ENCODE results near the gene DUSP6. TPM values are rescaled to one million over a fixed set of nuclear protein-coding genes. Genes with fewer than 3 reads are reported as not detected.

Gene DUSP6
- total and polyA plus RNA-seq, 2 of the 13 experiments (the other 11 are each of a cell fraction or from before 2014, with no cell fraction given) = 40.9 to 161 TPM

GRCh38 chr12:89386138-89386537 lies 33.8 kb upstream of the DUSP6 start (continued):
- TF ChIP-seq SNAI1 (CRISPR knock-in tag; IDR thresholded peaks at IDR 0.05; ENCODE audit: borderline replicate concordance) = no peak
- TF ChIP-seq FOXA3 (CRISPR knock-in tag; IDR thresholded peaks at IDR 0.05) = no peak
- no peak for TF ChIP-seq NFKBIZ (CRISPR knock-in tag; IDR thresholded peaks at IDR 0.05)
- TF ChIP-seq ZNF770 (CRISPR knock-in tag; IDR thresholded peaks at IDR 0.05) = no peak
- TF ChIP-seq FUBP1 (CRISPR knock-in tag; IDR thresholded peaks at IDR 0.05; ENCODE audit: borderline replicate concordance) = no peak
- TF ChIP-seq HMG20A (CRISPR knock-in tag; IDR thresholded peaks at IDR 0.05; ENCODE audit: borderline replicate concordance) = peak; percentile 43; the same call in 1 of the 2 replicates
- TF ChIP-seq SCMH1 (CRISPR knock-in tag; IDR thresholded peaks at IDR 0.05; ENCODE audit: borderline replicate concordance) = no peak
- no peak for TF ChIP-seq DMTF1 (CRISPR knock-in tag; IDR thresholded peaks at IDR 0.05)
- TF ChIP-seq ZBTB14 (CRISPR knock-in tag; IDR thresholded peaks at IDR 0.05) = no peak
- no peak for TF ChIP-seq FOSL1 (CRISPR knock-in tag; IDR thresholded peaks at IDR 0.05; ENCODE audit: borderline replicate concordance)
- TF ChIP-seq ZKSCAN1 (IDR thresholded peaks at IDR 0.05; ENCODE audit: low read length) = peak; percentile 78
